Measurements from ENCODE around the gene DMBT1.

DMBT1 gene

GRCh38 chr10:122587098-122587760, 26.7 kb downstream of the DMBT1 start:
- H3K4me1 ChIP-seq (ENCODE audit: low read length) = no peaks in the 10 kb centered on the region
- H2AFZ ChIP-seq (ENCODE audit: low read depth, low read length) = no peak overlapping the region
- no peaks in the 10 kb centered on the region for H3K27me3 ChIP-seq (ENCODE audit: low read depth, low read length)
- no peaks in the 10 kb centered on the region for H3K79me2 ChIP-seq (ENCODE audit: low read length)
- H3K4me2 ChIP-seq (ENCODE audit: low read length) = no peak overlapping the region
- no peak overlapping the region for H3K9ac ChIP-seq (ENCODE audit: low read length)
- H3K9me3 ChIP-seq (ENCODE audit: insufficient read depth, low read length) = no peaks in the 10 kb centered on the region
- no peak overlapping the region for H3K27ac ChIP-seq (ENCODE audit: low read length)
- no peaks in the 10 kb centered on the region for H4K20me1 ChIP-seq (ENCODE audit: insufficient read depth, low read length)
- H3K4me3 ChIP-seq (ENCODE audit: low read length) = no peak overlapping the region
- H3K36me3 ChIP-seq (replicated peaks; ENCODE audit: low read depth, low read length) = no peaks in the 10 kb centered on the region
- TF ChIP-seq CTCF (IDR thresholded peaks at IDR 0.05; ENCODE audit: low read depth, low read length) = no peak
- TF ChIP-seq EZH2phosphoT487 (IDR thresholded peaks at IDR 0.05; ENCODE audit: low read depth) = no peak

- no peak overlapping the region for H3K4me3 ChIP-seq (ENCODE audit: low read length)
- no peak overlapping the region for H3K4me2 ChIP-seq (ENCODE audit: low read length)
- H3K79me2 ChIP-seq (ENCODE audit: low read length) = no peaks in the 10 kb centered on the region
- no peaks in the 10 kb centered on the region for H4K20me1 ChIP-seq (ENCODE audit: insufficient read depth, low read length)
- H2AFZ ChIP-seq (ENCODE audit: low read depth, low read length) = no peak overlapping the region
- no peaks in the 10 kb centered on the region for H3K4me1 ChIP-seq (ENCODE audit: low read length)
- no peaks in the 10 kb centered on the region for H3K36me3 ChIP-seq (replicated peaks; ENCODE audit: low read depth, low read length)
- no peaks in the 10 kb centered on the region for H3K9me3 ChIP-seq (ENCODE audit: insufficient read depth, low read length)
- TF ChIP-seq EZH2phosphoT487 (IDR thresholded peaks at IDR 0.05; ENCODE audit: low read depth) (no peak), CTCF (IDR thresholded peaks at IDR 0.05; ENCODE audit: low read depth, low read length) (no peak)
- no peaks in the 10 kb centered on the region for H3K27me3 ChIP-seq (ENCODE audit: low read depth, low read length)
- H3K27ac ChIP-seq (ENCODE audit: low read length) = no peak overlapping the region
- no peak overlapping the region for H3K9ac ChIP-seq (ENCODE audit: low read length)
Observed at GRCh38 chr10:122588381-122588780, 27.8 kb downstream of the DMBT1 start.

- Histone ChIP-seq H3K9me3 (ENCODE audit: insufficient read depth, low read length) (no peaks in the 10 kb centered on the region), H3K27me3 (ENCODE audit: low read depth, low read length) (no peaks in the 10 kb centered on the region), H3K27ac (ENCODE audit: low read length) (no peak overlapping the region), H2AFZ (ENCODE audit: low read depth, low read length) (no peak overlapping the region), H3K36me3 (replicated peaks; ENCODE audit: low read depth, low read length) (no peaks in the 10 kb centered on the region), H4K20me1 (ENCODE audit: insufficient read depth, low read length) (no peaks in the 10 kb centered on the region), H3K4me1 (ENCODE audit: low read length) (no peaks in the 10 kb centered on the region), H3K9ac (ENCODE audit: low read length) (no peak overlapping the region), H3K4me2 (ENCODE audit: low read length) (no peak overlapping the region), H3K79me2 (ENCODE audit: low read length) (no peaks in the 10 kb centered on the region), H3K4me3 (ENCODE audit: low read length) (no peak overlapping the region)
- TF ChIP-seq CTCF (IDR thresholded peaks at IDR 0.05; ENCODE audit: low read depth, low read length) (no peak), EZH2phosphoT487 (IDR thresholded peaks at IDR 0.05; ENCODE audit: low read depth) (no peak)
Observed at GRCh38 chr10:122590153-122590552, 29.6 kb downstream of the DMBT1 start.

- H4K20me1 ChIP-seq (ENCODE audit: insufficient read depth, low read length) = no peaks in the 10 kb centered on the region
- no peak overlapping the region for H3K27ac ChIP-seq (ENCODE audit: low read length)
- no peaks in the 10 kb centered on the region for H3K79me2 ChIP-seq (ENCODE audit: low read length)
- no peak overlapping the region for H2AFZ ChIP-seq (ENCODE audit: low read depth, low read length)
- no peaks in the 10 kb centered on the region for H3K4me1 ChIP-seq (ENCODE audit: low read length)
- no peak overlapping the region for H3K4me3 ChIP-seq (ENCODE audit: low read length)
- no peak overlapping the region for H3K4me2 ChIP-seq (ENCODE audit: low read length)
- TF ChIP-seq EZH2phosphoT487 (IDR thresholded peaks at IDR 0.05; ENCODE audit: low read depth) (no peak), CTCF (IDR thresholded peaks at IDR 0.05; ENCODE audit: low read depth, low read length) (no peak)
- no peak overlapping the region for H3K9ac ChIP-seq (ENCODE audit: low read length)
- no peaks in the 10 kb centered on the region for H3K36me3 ChIP-seq (replicated peaks; ENCODE audit: low read depth, low read length)
- H3K27me3 ChIP-seq (ENCODE audit: low read depth, low read length) = no peaks in the 10 kb centered on the region
- H3K9me3 ChIP-seq (ENCODE audit: insufficient read depth, low read length) = no peaks in the 10 kb centered on the region
Observed at GRCh38 chr10:122591736-122592135, 31.2 kb downstream of the DMBT1 start.

All from OCI-LY3 (cell line).